Rectal smooth muscle tissue (tissue), 1 donor: Measurements from ENCODE around the gene TNKS1BP1.

ENCODE experiments used
- H3K27ac ChIP-seq: one replicate; pipeline ENCODE4 v1.7.0; 2013; ENCODE audit warnings: low read depth, low read length, inconsistent platforms
- H3K27me3 ChIP-seq: one replicate; pipeline ENCODE4 v1.7.0; 2013; ENCODE audit warnings: low read length; ENCODE audit not compliant: control insufficient read depth, insufficient read depth
- H3K36me3 ChIP-seq: one replicate; pipeline ENCODE4 v1.7.0; 2013; ENCODE audit warnings: low read length; ENCODE audit not compliant: control insufficient read depth, insufficient read depth
- H3K4me1 ChIP-seq: one replicate; pipeline ENCODE4 v1.7.0; 2013; ENCODE audit warnings: low read length; ENCODE audit not compliant: control insufficient read depth, insufficient read depth
- H3K4me3 ChIP-seq: one replicate; pipeline ENCODE4 v1.7.0; 2013; ENCODE audit warnings: low read length
- H3K9ac ChIP-seq: one replicate; pipeline ENCODE4 v1.7.0; 2013; ENCODE audit warnings: low read length

TNKS1BP1 gene

GRCh38 chr11:57266157-57266556 is 58.6 kb downstream of the TNKS1BP1 start:
- Histone ChIP-seq H3K4me1 (no peaks in the 10 kb centered on the region), H3K36me3 (no peaks in the 10 kb centered on the region), H3K27me3 (no peaks in the 10 kb centered on the region), H3K4me3 (no peak overlapping the region), H3K27ac (no peak overlapping the region), H3K9ac (no peak overlapping the region)

GRCh38 chr11:57263351-57263750 is 61.4 kb downstream of the TNKS1BP1 start:
- Histone ChIP-seq H3K4me1 (no peaks in the 10 kb centered on the region), H3K27ac (no peak overlapping the region), H3K4me3 (no peak overlapping the region), H3K36me3 (no peaks in the 10 kb centered on the region), H3K9ac (no peak overlapping the region), H3K27me3 (no peaks in the 10 kb centered on the region)

- Histone ChIP-seq H3K36me3 (no peaks in the 10 kb centered on the region), H3K27ac (no peak overlapping the region)
Measured at GRCh38 chr11:57262157-57262556, 62.6 kb downstream of the TNKS1BP1 start.

GRCh38 chr11:57260937-57261783 is 63.6 kb downstream of the TNKS1BP1 start:
- H3K27me3 ChIP-seq: no peaks in the 10 kb centered on the region
- no peaks in the 10 kb centered on the region for H3K36me3 ChIP-seq
- no peak overlapping the region for H3K9ac ChIP-seq
- no peaks in the 10 kb centered on the region for H3K4me1 ChIP-seq
- no peak overlapping the region for H3K27ac ChIP-seq
- H3K4me3 ChIP-seq: no peak overlapping the region

More at GRCh38 chr11:57262157-57262556, 62.6 kb downstream of the TNKS1BP1 start:
- Histone ChIP-seq H3K4me1 (no peaks in the 10 kb centered on the region), H3K4me3 (no peak overlapping the region), H3K9ac (no peak overlapping the region), H3K27me3 (no peaks in the 10 kb centered on the region)

- no peaks in the 10 kb centered on the region for H3K27me3 ChIP-seq
Measured at GRCh38 chr11:57256119-57256518, 68.6 kb downstream of the TNKS1BP1 start.

GRCh38 chr11:57255618-57256017 is 69.1 kb downstream of the TNKS1BP1 start:
- no peaks in the 10 kb centered on the region for H3K4me1 ChIP-seq
- no peak overlapping the region for H3K27ac ChIP-seq
- no peaks in the 10 kb centered on the region for H3K27me3 ChIP-seq
- no peaks in the 10 kb centered on the region for H3K36me3 ChIP-seq
- no peak overlapping the region for H3K9ac ChIP-seq
- H3K4me3 ChIP-seq: no peak overlapping the region

More at GRCh38 chr11:57256119-57256518, 68.6 kb downstream of the TNKS1BP1 start:
- no peaks in the 10 kb centered on the region for H3K36me3 ChIP-seq
- no peak overlapping the region for H3K4me3 ChIP-seq
- H3K4me1 ChIP-seq: no peaks in the 10 kb centered on the region
- H3K9ac ChIP-seq: no peak overlapping the region
- H3K27ac ChIP-seq: no peak overlapping the region

GRCh38 chr11:57254631-57255030 is 70.1 kb downstream of the TNKS1BP1 start:
- Histone ChIP-seq H3K27ac (no peak overlapping the region), H3K27me3 (no peaks in the 10 kb centered on the region), H3K4me3 (no peak overlapping the region), H3K4me1 (no peaks in the 10 kb centered on the region), H3K9ac (no peak overlapping the region), H3K36me3 (no peaks in the 10 kb centered on the region)

- Histone ChIP-seq H3K4me3 (no peak overlapping the region), H3K9ac (no peak overlapping the region), H3K4me1 (peaks cover 4% of the 10 kb centered on the region), H3K36me3 (no peaks in the 10 kb centered on the region), H3K27me3 (no peaks in the 10 kb centered on the region), H3K27ac (no peak overlapping the region)
Measured at GRCh38 chr11:57251491-57252104, 73.2 kb downstream of the TNKS1BP1 start.

- no peak overlapping the region for H3K4me3 ChIP-seq
- no peak overlapping the region for H3K27ac ChIP-seq
- H3K9ac ChIP-seq: no peak overlapping the region
- H3K36me3 ChIP-seq: no peaks in the 10 kb centered on the region
- no peaks in the 10 kb centered on the region for H3K27me3 ChIP-seq
- peaks cover 4% of the 10 kb centered on the region for H3K4me1 ChIP-seq
Measured at GRCh38 chr11:57251037-57251436, 73.7 kb downstream of the TNKS1BP1 start.
